Endothelial cell of umbilical vein (primary cell): Measurements from ENCODE around the gene TPO. TPM values are rescaled to one million over a fixed set of nuclear protein-coding genes. Genes with fewer than 3 reads are reported as not detected.

Experiments used
- BruUV-seq: library from RNA; stranded (reverse); fragments of 400-500 nt; replicated peaks from 2 replicates; lab custom pipeline; 2021; lab: Mats Ljungman, UMichigan
- CTCF ChIA-PET: fragments of 300-600, 350-600 bp; sonication (Branson Sonifier 250); formaldehyde crosslinking; loops from one replicate; lab custom pipeline; 2021; ENCODE audit warnings: antibody characterized with exemption, inconsistent platforms; lab: Charles Lee
- POLR2A ChIA-PET: fragments of 300-600, 350-600 bp; sonication (Branson Sonifier 250); formaldehyde crosslinking; loops from one replicate; lab custom pipeline; 2021; ENCODE audit warnings: antibody characterized with exemption, inconsistent platforms; lab: Charles Lee
- DNase-seq: peaks from one replicate; pipeline ENCODE4 v3.0.0-alpha.2; 2011; ENCODE audit warnings: low read depth, low spot score
- FAIRE-seq: peaks from 2 replicates; lab custom pipeline; 2011; peaks lifted over from hg19 to GRCh38; lab: Jason Lieb, UNC
- H2AFZ ChIP-seq: 2 replicates; pipeline ENCODE4 v1.6.0; 2012; ENCODE audit warnings: low read depth, low read length, control low read depth, inconsistent platforms
- H3K27ac ChIP-seq: 2 replicates; pipeline ENCODE4 v1.5.1; 2011; ENCODE audit warnings: low read depth, mild to moderate bottlenecking, control low read depth, low read length, moderate library complexity; ENCODE audit not compliant: insufficient read depth
- H3K27me3 ChIP-seq, 2 experiments: 2 replicates each; pipeline versions ENCODE4 v1.6.0 to v1.6.1; 2011; ENCODE audit warnings: low read length in 2 of 2, mixed read lengths in 1 of 2; ENCODE audit not compliant: control insufficient read depth in 2 of 2, insufficient read depth in 2 of 2
- H3K36me3 ChIP-seq, 2 experiments: 2 replicates in 1 of 2; 3 replicates in 1 of 2; pipeline ENCODE4 v1.5.1; 2011; ENCODE audit warnings: low read length in 2 of 2, mild to moderate bottlenecking in 1 of 2, moderate library complexity in 1 of 2; ENCODE audit not compliant: control insufficient read depth in 2 of 2, insufficient read depth in 2 of 2; ENCODE audit errors: extremely low read depth in 1 of 2
- H3K4me1 ChIP-seq: 3 replicates; pipeline ENCODE4 v1.5.1; 2011; ENCODE audit warnings: mild to moderate bottlenecking, low read length; ENCODE audit not compliant: control insufficient read depth, insufficient read depth; ENCODE audit errors: extremely low read depth
- H3K4me2 ChIP-seq: 2 replicates; pipeline ENCODE4 v1.6.1; 2011; ENCODE audit warnings: low read length, control low read depth, mixed read lengths; ENCODE audit not compliant: insufficient read depth
- H3K4me3 ChIP-seq, 3 experiments: fragments of 200-600 bp in 1 of 3; sonication (generic), shearing (Covaris generic) in 1 of 3; replicated peaks in 1 of 3; 2 replicates each; pipeline ENCODE4 v1.5.1; 2011 to 2016; ENCODE audit warnings: control low read depth in 3 of 3, low read length in 3 of 3, mild to moderate bottlenecking in 2 of 3, inconsistent platforms in 1 of 3, low read depth in 1 of 3, moderate library complexity in 1 of 3; ENCODE audit not compliant: insufficient read depth in 1 of 3
- H3K79me2 ChIP-seq: 2 replicates; pipeline ENCODE4 v1.6.0; 2012; ENCODE audit warnings: low read length, inconsistent platforms; ENCODE audit not compliant: control insufficient read depth, insufficient read depth
- H3K9ac ChIP-seq: replicated peaks from 2 replicates; pipeline ENCODE3; 2011; ENCODE audit warnings: low read length, control low read depth; ENCODE audit not compliant: insufficient read depth; ENCODE audit errors: extremely low read depth
- H3K9me1 ChIP-seq: replicated peaks from 3 replicates; pipeline ENCODE4 v1.6.0; 2011; ENCODE audit warnings: mild to moderate bottlenecking, low read length; ENCODE audit not compliant: control insufficient read depth, insufficient read depth; ENCODE audit errors: extremely low read depth
- H3K9me3 ChIP-seq: replicated peaks from 2 replicates; pipeline ENCODE4 v1.5.1; 2012; ENCODE audit warnings: low read length, inconsistent platforms; ENCODE audit not compliant: control insufficient read depth, insufficient read depth
- H4K20me1 ChIP-seq: replicated peaks from 2 replicates; pipeline ENCODE3; 2011; ENCODE audit warnings: mild to moderate bottlenecking, low read length; ENCODE audit not compliant: control insufficient read depth, insufficient read depth; ENCODE audit errors: extremely low read depth
- FOS ChIP-seq: IDR thresholded peaks from 2 replicates; pipeline ENCODE4 v1.6.1; 2011; ENCODE audit warnings: mild to moderate bottlenecking, low read length, moderate library complexity, borderline replicate concordance; ENCODE audit not compliant: insufficient read depth
- GATA2 ChIP-seq: IDR thresholded peaks from 2 replicates; pipeline ENCODE4 v1.7.0; 2011; ENCODE audit warnings: low read depth, mild to moderate bottlenecking, moderate library complexity, mixed read lengths, low read length; ENCODE audit not compliant: insufficient read length, insufficient read depth
- MAX ChIP-seq: IDR thresholded peaks from 2 replicates; pipeline ENCODE4 v1.6.1; 2011; ENCODE audit not compliant: insufficient read depth, insufficient read length
- POLR2A ChIP-seq: IDR thresholded peaks from 2 replicates; pipeline ENCODE4 v1.6.1; 2012; ENCODE audit warnings: low read depth, mild to moderate bottlenecking, control low read depth, low read length
- POLR2AphosphoS5 ChIP-seq: IDR thresholded peaks from 2 replicates; pipeline ENCODE4 v1.6.1; 2012; ENCODE audit warnings: low read depth, mild to moderate bottlenecking, control low read depth, low read length, moderate library complexity; ENCODE audit not compliant: insufficient read depth
- dilution Hi-C: fragments of 300-500 bp; cut with MboI; formaldehyde crosslinking; loops from one replicate; pipeline ENCODE4 v1.15.0; 2019; ENCODE audit warnings: low sequenced_read_pairs; ENCODE audit not compliant: extremely low pct_ligation_motif_present
- intact Hi-C: fragments of 100-400 bp; cut with micrococcal nuclease; formaldehyde crosslinking; loops from one replicate; pipeline ENCODE4 v1.10.0; 2022
- polyA plus RNA-seq, 4 experiments: library from polyadenylated mRNA; depleted of rRNA in 3 of 4; stranded (reverse) in 3 of 4; unstranded in 1 of 4; fragments of >200 nt; gene quantifications; 2 replicates each; pipeline versions ENCODE4 v1.2.1 to v1.2.3, GENCODE V29; 2011 to 2012; ENCODE audit warnings: missing spikeins in 1 of 4
- total RNA-seq: library from RNA; stranded (reverse); gene quantifications from 2 replicates; pipeline ENCODE4 v1.2.3, GENCODE V29; 2021

TPO gene
- total and polyA plus RNA-seq, 2 donors (not counting 3 experiments of a cell fraction or from before 2014, with no cell fraction given), result not detected

- no peak overlapping the region for H2AFZ ChIP-seq
- FAIRE-seq, result no peak
- no peaks in the 10 kb centered on the region for H3K4me1 ChIP-seq
- TF ChIP-seq POLR2A (no peak), FOS (no peak), POLR2AphosphoS5 (no peak), MAX (no peak), GATA2 (no peak)
- H4K20me1 ChIP-seq, result no peaks in the 10 kb centered on the region
- H3K4me2 ChIP-seq, result no peak overlapping the region
- ChIA-PET CTCF (interaction anchor here (1.4 to 2.8 kb wide), 3 partner anchors 11 to 190 kb away, joined by 3 to 13 read pairs (median 9); no protein-coding TSS in a partner anchor), POLR2A (no interaction called here)
- H3K9me1 ChIP-seq, result no peaks in the 10 kb centered on the region
- H3K79me2 ChIP-seq, result no peaks in the 10 kb centered on the region
- no peaks in the 10 kb centered on the region for H3K27me3 ChIP-seq
- no peak overlapping the region for H3K4me3 ChIP-seq
- no peaks in the 10 kb centered on the region for H3K36me3 ChIP-seq
- dilution Hi-C loops (no loop called here), intact Hi-C loops (no loop called here)
- no peak overlapping the region for H3K9ac ChIP-seq
- no TSS peak for BruUV-seq
- H3K27ac ChIP-seq, result no peak overlapping the region
- no peaks in the 10 kb centered on the region for H3K9me3 ChIP-seq
- DNase-seq, result no peak
These were observed 148.0 kb downstream of the TPO start for GRCh38 chr2:1561259-1561658.

GRCh38 chr2:1561811-1562421 lies 148.7 kb downstream of the TPO start:
- Histone ChIP-seq H2AFZ (no peak overlapping the region), H3K79me2 (no peaks in the 10 kb centered on the region), H3K4me2 (no peak overlapping the region), H3K9ac (no peak overlapping the region), H3K9me1 (no peaks in the 10 kb centered on the region), H3K27me3 (no peaks in the 10 kb centered on the region), H3K27ac (no peak overlapping the region), H3K9me3 (no peaks in the 10 kb centered on the region), H4K20me1 (no peaks in the 10 kb centered on the region), H3K4me3 (no peak overlapping the region), H3K36me3 (no peaks in the 10 kb centered on the region), H3K4me1 (no peaks in the 10 kb centered on the region)
- TF ChIP-seq MAX, result no peak
- FAIRE-seq (no peak), DNase-seq (no peak)
- no TSS peak for BruUV-seq
- dilution Hi-C loops (no loop called here), intact Hi-C loops (no loop called here)
- POLR2A ChIA-PET, result no interaction called here
- CTCF ChIA-PET, result interaction anchor here (1.4 to 2.8 kb wide), 3 partner anchors 11 to 189 kb away, joined by 3 to 13 read pairs (median 9); no protein-coding TSS in a partner anchor
